ENCODE results near the gene MPPE1.

The MPPE1 gene

GRCh38 chr18:11884396-11885030, 23.6 kb downstream of the MPPE1 start:
- no peak for DNase-seq (ENCODE audit: low read depth in 2 of 2)

- no peak for DNase-seq (ENCODE audit: low read depth in 2 of 2)
These were observed 25.0 kb downstream of the MPPE1 start for GRCh38 chr18:11883153-11883552.

- no peak for DNase-seq (ENCODE audit: low read depth in 2 of 2)
These were observed 25.5 kb downstream of the MPPE1 start for GRCh38 chr18:11882636-11883035.

- DNase-seq (ENCODE audit: low read depth in 2 of 2), result no peak
These were observed 27.4 kb downstream of the MPPE1 start for GRCh38 chr18:11880586-11881304.

- DNase-seq (ENCODE audit: low read depth in 2 of 2), result no peak
These were observed 30.5 kb downstream of the MPPE1 start for GRCh38 chr18:11877497-11878135.

- no peak for DNase-seq (ENCODE audit: low read depth in 2 of 2)
These were observed 33.4 kb downstream of the MPPE1 start for GRCh38 chr18:11874676-11875075.

GRCh38 chr18:11873670-11874340, 34.3 kb downstream of the MPPE1 start:
- DNase-seq (ENCODE audit: low read depth in 2 of 2), result no peak

- no peak for DNase-seq (ENCODE audit: low read depth in 2 of 2)
These were observed 35.5 kb downstream of the MPPE1 start for GRCh38 chr18:11872479-11873136.

GRCh38 chr18:11871501-11871900, 36.6 kb downstream of the MPPE1 start:
- DNase-seq (ENCODE audit: low read depth in 2 of 2), result no peak

- DNase-seq (ENCODE audit: low read depth in 2 of 2), result no peak
These were observed 39.9 kb downstream of the MPPE1 start for GRCh38 chr18:11868230-11868629.

- no peak for DNase-seq (ENCODE audit: low read depth in 2 of 2)
These were observed 41.4 kb downstream of the MPPE1 start for GRCh38 chr18:11866764-11867163.

GRCh38 chr18:11866329-11866728, 41.8 kb downstream of the MPPE1 start:
- DNase-seq (ENCODE audit: low read depth in 2 of 2), result no peak

- DNase-seq (ENCODE audit: low read depth in 2 of 2), result no peak
These were observed 43.0 kb downstream of the MPPE1 start for GRCh38 chr18:11865071-11865470.

- DNase-seq (ENCODE audit: low read depth in 2 of 2), result no peak
These were observed 43.6 kb downstream of the MPPE1 start for GRCh38 chr18:11864471-11864870.

- DNase-seq (ENCODE audit: low read depth in 2 of 2), result no peak
These were observed 45.5 kb downstream of the MPPE1 start for GRCh38 chr18:11862468-11863137.

- no peak for DNase-seq (ENCODE audit: low read depth in 2 of 2)
These were observed 46.4 kb downstream of the MPPE1 start for GRCh38 chr18:11861583-11862288.

- no peak for DNase-seq (ENCODE audit: low read depth in 2 of 2)
These were observed 47.3 kb downstream of the MPPE1 start for GRCh38 chr18:11860594-11861450.

- no peak for DNase-seq (ENCODE audit: low read depth in 2 of 2)
These were observed 48.2 kb downstream of the MPPE1 start for GRCh38 chr18:11859903-11860407.

GRCh38 chr18:11859282-11859830, 48.8 kb downstream of the MPPE1 start:
- DNase-seq (ENCODE audit: low read depth in 2 of 2), result no peak
